K562 (cell line): Measurements from ENCODE around the gene DCXR.

Source experiments
- CHD1 ChIP-seq: fragments of 200-600 bp; sonication (generic); IDR thresholded peaks from one replicate; pipeline ENCODE4 v1.6.1; 2012; ENCODE audit warnings: mild to moderate bottlenecking, moderate library complexity, low read length, inconsistent platforms
- CTCF ChIP-seq, 3 experiments: IDR thresholded peaks in 2 of 3; conservative IDR thresholded peaks in 1 of 3; 2 replicates each; pipeline ENCODE4 v1.5.1; 2011 to 2012; ENCODE audit warnings: low read length in 3 of 3, mild to moderate bottlenecking in 3 of 3, control low read depth in 2 of 3, improper control_type of control experiment in 1 of 3, inconsistent platforms in 1 of 3, low read depth in 1 of 3, mixed read lengths in 1 of 3, moderate library complexity in 1 of 3; ENCODE audit not compliant: insufficient read depth in 2 of 3
- ELK1 ChIP-seq: sonication (generic); formaldehyde crosslinking; IDR thresholded peaks from 2 replicates; pipeline ENCODE4 v1.8.1; 2022; ENCODE audit warnings: missing genetic modification reagents
- EZH2 ChIP-seq: IDR thresholded peaks from 2 replicates; pipeline ENCODE4 v1.6.1; 2012; ENCODE audit warnings: low read depth, mild to moderate bottlenecking, inconsistent platforms, low read length, borderline replicate concordance
- REST ChIP-seq, 2 experiments: fragments of 450-650 bp; formaldehyde crosslinking in 1 of 2; IDR thresholded peaks; 2 replicates each; pipeline versions ENCODE4 v1.4.0 to v1.6.1; 2014 to 2020; ENCODE audit warnings: mild to moderate bottlenecking in 2 of 2, borderline replicate concordance in 1 of 2, low read depth in 1 of 2
- SIN3A ChIP-seq, 2 experiments: fragments of 150-350 bp in 1 of 2; IDR thresholded peaks; 2 replicates each; pipeline ENCODE4 v1.6.1; 2011 to 2016; ENCODE audit warnings: borderline replicate concordance in 2 of 2, low read depth in 2 of 2, low read length in 2 of 2, mild to moderate bottlenecking in 2 of 2, moderate library complexity in 2 of 2; ENCODE audit not compliant: control insufficient read depth in 1 of 2
- TCF7L2 ChIP-seq: fragments of 150-350 bp; IDR thresholded peaks from 2 replicates; pipeline ENCODE4 v1.6.1; 2016; ENCODE audit warnings: low read depth, mild to moderate bottlenecking, low read length, moderate library complexity
- TEAD4 ChIP-seq, 2 experiments: sonication (generic) in 1 of 2; formaldehyde crosslinking in 1 of 2; IDR thresholded peaks; 2 replicates each; pipeline versions ENCODE4 v1.6.1 to v1.8.0; 2012 to 2022; ENCODE audit warnings: borderline replicate concordance in 1 of 2, inconsistent platforms in 1 of 2, low read length in 1 of 2, mild to moderate bottlenecking in 1 of 2, missing genetic modification reagents in 1 of 2
- USF2 ChIP-seq: sonication (generic); formaldehyde crosslinking; IDR thresholded peaks from 2 replicates; pipeline ENCODE4 v1.5.0; 2020; ENCODE audit warnings: missing genetic modification reagents
- ZBTB7A ChIP-seq: IDR thresholded peaks from 2 replicates; pipeline ENCODE4 v1.6.1; 2011; ENCODE audit warnings: low read depth, mild to moderate bottlenecking, low read length, moderate library complexity, borderline replicate concordance; ENCODE audit not compliant: control insufficient read depth

- no peak for TF ChIP-seq CHD1
- TF ChIP-seq USF2 (CRISPR knock-in tag), result no peak
- no peak for TF ChIP-seq REST (IDR thresholded peaks at IDR 0.05; ENCODE audit: borderline replicate concordance)
- no peak for TF ChIP-seq REST (CRISPR knock-in tag; IDR thresholded peaks at IDR 0.05; ENCODE audit: low read depth)
- no peak for TF ChIP-seq CTCF (IDR thresholded peaks at IDR 0.05 in 2 of 3, conservative IDR thresholded peaks at IDR 0.05 in 1 of 3; ENCODE audit: insufficient read depth in 2 of 3, low read depth in 1 of 3, low read length in 3 of 3)
- TF ChIP-seq ELK1, result no peak
- TF ChIP-seq SIN3A (IDR thresholded peaks at IDR 0.05; ENCODE audit: borderline replicate concordance in 2 of 2, control insufficient read depth in 1 of 2, low read depth in 2 of 2, low read length in 2 of 2), result no peak
- TF ChIP-seq TCF7L2, result no peak
- no peak for TF ChIP-seq EZH2
- TF ChIP-seq ZBTB7A, result no peak
- no peak for TF ChIP-seq TEAD4 (IDR thresholded peaks at IDR 0.05; ENCODE audit: low read length)
- no peak for TF ChIP-seq TEAD4 (CRISPR knock-in tag; IDR thresholded peaks at IDR 0.05; ENCODE audit: borderline replicate concordance)
These were observed 21.4 kb upstream of the DCXR start for GRCh38 chr17:82058855-82059249.
